ENCODE measurements around the gene RNPC3. TPM values are rescaled to one million over a fixed set of nuclear protein-coding genes. Genes with fewer than 3 reads are reported as not detected.
"Not testable (repeated sequence)": the region's sequence is repeated elsewhere in the genome, so short reads cannot be mapped to it uniquely, and the experiment has no call there.

The RNPC3 gene
- total RNA-seq, 4 donors from 2014 or later, result 40.4 to 172 (median 70.6) TPM

GRCh38 chr1:103584537-103584936, 59.0 kb downstream of the RNPC3 start:
- no peak for DNase-seq
- no peak overlapping the region for H3K27ac ChIP-seq
- no peaks in the 10 kb centered on the region for H3K27me3 ChIP-seq
- in situ Hi-C loops (cut with MboI; ENCODE audit: low pct_ligation_motif_present in 1 of 4, low pct_unique_long_range_greater_than_20kb in 1 of 4, low sequenced_read_pairs in 3 of 4) (no loop called here), intact Hi-C loops (cut with DNase I; ENCODE audit: low total_unique reads) (no loop called here)
- no peaks in the 10 kb centered on the region for H3K36me3 ChIP-seq
- peaks cover 3 to 5% of the 10 kb centered on the region in 2 donors for H3K9me3 ChIP-seq
- H3K4me1 ChIP-seq, result no peaks in the 10 kb centered on the region
- H3K4me3 ChIP-seq, result no peak overlapping the region
- no peak for TF ChIP-seq POLR2AphosphoS5 (IDR thresholded peaks at IDR 0.05)
- no peak for TF ChIP-seq CTCF (IDR thresholded peaks at IDR 0.05)
- TF ChIP-seq EP300 (IDR thresholded peaks at IDR 0.05; ENCODE audit: low read depth), result no peak
- TF ChIP-seq POLR2A (IDR thresholded peaks at IDR 0.05), result no peak
- WGBS, 2 donors (ENCODE audit: low coverage in 1 of 2), result 72 to 74% methylated on average over 2 of the region's 2 CpGs

GRCh38 chr1:103602740-103603139, 77.2 kb downstream of the RNPC3 start:
- H3K9me3 ChIP-seq; H3K27me3 ChIP-seq; in situ Hi-C loops (cut with MboI; ENCODE audit: low pct_ligation_motif_present in 1 of 4, low pct_unique_long_range_greater_than_20kb in 1 of 4, low sequenced_read_pairs in 3 of 4); H3K4me3 ChIP-seq; H3K27ac ChIP-seq; H3K36me3 ChIP-seq; DNase-seq; H3K4me1 ChIP-seq; intact Hi-C loops (cut with DNase I; ENCODE audit: low total_unique reads): not testable (repeated sequence)
- no CpG with 5 or more reads among the region's 3 CpGs for WGBS, 2 donors (ENCODE audit: low coverage in 1 of 2)

Other genes starting within 250 kb of the RNPC3 start
- gene AMY2B, start 45.9 kb downstream of the RNPC3 start, total RNA-seq, result 10 to 100 TPM; 11.1 to 34.3 (median 21.1) TPM
- not detected for gene AMY2A, start 91.7 kb downstream of the RNPC3 start, total RNA-seq
- not detected for gene AMY1A, start 130.1 kb downstream of the RNPC3 start, total RNA-seq
- gene AMY1B, start 170.5 kb downstream of the RNPC3 start, total RNA-seq, result not detected
- not detected for gene AMY1C, start 224.2 kb downstream of the RNPC3 start, total RNA-seq